ENCODE results near the gene SUCLG1. TPM values are rescaled to one million over a fixed set of nuclear protein-coding genes. Genes with fewer than 3 reads are reported as not detected.
A peak's percentile ranks its signal among the peaks of the same experiment; 100 is the strongest.

Gene SUCLG1
- total RNA-seq, 1 donor from 2014 or later: 50.6 TPM

- Histone ChIP-seq H3K4me2 (ENCODE audit: low read length) (peak overlapping the region; percentile 97), H3K4me1 (ENCODE audit: insufficient read depth, low read length) (peaks cover 5% of the 10 kb centered on the region), H4K20me1 (ENCODE audit: insufficient read depth, low read length) (peaks cover 16% of the 10 kb centered on the region), H3K27me3 (ENCODE audit: insufficient read depth, low read length) (no peaks in the 10 kb centered on the region), H3K9me3 (ENCODE audit: insufficient read depth, low read depth, low read length) (no peaks in the 10 kb centered on the region), H3K79me2 (ENCODE audit: insufficient read depth, low read length) (peaks cover 34% of the 10 kb centered on the region), H3K27ac (ENCODE audit: low read depth, low read length) (peak overlapping the region; percentile 90), H2AFZ (ENCODE audit: low read depth, low read length) (peak overlapping the region; percentile 93), H3K4me3 (ENCODE audit: insufficient read depth, low read depth, low read length) (peak overlapping the region; percentile 85), H3K36me3 (ENCODE audit: insufficient read depth, low read length) (no peaks in the 10 kb centered on the region), H3K9ac (ENCODE audit: low read length) (peak overlapping the region; percentile 89)
- no peak for TF ChIP-seq EZH2 (IDR thresholded peaks at IDR 0.05; ENCODE audit: insufficient read depth, low read length)
- H3K27ac Mint-ChIP-seq (ENCODE audit: unreplicated experiment): no peak overlapping the region
- peaks cover 2% of the 10 kb centered on the region for H3K9me3 Mint-ChIP-seq (ENCODE audit: unreplicated experiment)
- H3K36me3 Mint-ChIP-seq (ENCODE audit: low read depth, unreplicated experiment): no peaks in the 10 kb centered on the region
- H3K4me3 Mint-ChIP-seq (ENCODE audit: unreplicated experiment): peak overlapping the region; percentile 96
- no peak for DNase-seq (ENCODE audit: low read depth)
- H3K27me3 Mint-ChIP-seq (ENCODE audit: low read depth, unreplicated experiment): no peaks in the 10 kb centered on the region
- no peak for FAIRE-seq
- H3K4me1 Mint-ChIP-seq (ENCODE audit: low read depth, unreplicated experiment): peaks cover 9% of the 10 kb centered on the region
Observed at GRCh38 chr2:84459944-84460429, 907 bp upstream of the SUCLG1 start.

- no peak for TF ChIP-seq EZH2 (IDR thresholded peaks at IDR 0.05; ENCODE audit: insufficient read depth, low read length)
- TF ChIP-seq, protein P1, sequence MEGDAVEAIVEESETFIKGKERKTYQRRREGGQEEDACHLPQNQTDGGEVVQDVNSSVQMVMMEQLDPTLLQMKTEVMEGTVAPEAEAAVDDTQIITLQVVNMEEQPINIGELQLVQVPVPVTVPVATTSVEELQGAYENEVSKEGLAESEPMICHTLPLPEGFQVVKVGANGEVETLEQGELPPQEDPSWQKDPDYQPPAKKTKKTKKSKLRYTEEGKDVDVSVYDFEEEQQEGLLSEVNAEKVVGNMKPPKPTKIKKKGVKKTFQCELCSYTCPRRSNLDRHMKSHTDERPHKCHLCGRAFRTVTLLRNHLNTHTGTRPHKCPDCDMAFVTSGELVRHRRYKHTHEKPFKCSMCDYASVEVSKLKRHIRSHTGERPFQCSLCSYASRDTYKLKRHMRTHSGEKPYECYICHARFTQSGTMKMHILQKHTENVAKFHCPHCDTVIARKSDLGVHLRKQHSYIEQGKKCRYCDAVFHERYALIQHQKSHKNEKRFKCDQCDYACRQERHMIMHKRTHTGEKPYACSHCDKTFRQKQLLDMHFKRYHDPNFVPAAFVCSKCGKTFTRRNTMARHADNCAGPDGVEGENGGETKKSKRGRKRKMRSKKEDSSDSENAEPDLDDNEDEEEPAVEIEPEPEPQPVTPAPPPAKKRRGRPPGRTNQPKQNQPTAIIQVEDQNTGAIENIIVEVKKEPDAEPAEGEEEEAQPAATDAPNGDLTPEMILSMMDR (IDR thresholded peaks at IDR 0.05; ENCODE audit: insufficient read depth, low read depth, low read length): no peak
- FAIRE-seq: no peak
- H3K4me1 Mint-ChIP-seq (ENCODE audit: low read depth, unreplicated experiment): peaks cover 9% of the 10 kb centered on the region
- no peaks in the 10 kb centered on the region for H3K27me3 ChIP-seq (ENCODE audit: insufficient read depth, low read length)
- no peaks in the 10 kb centered on the region for H3K36me3 Mint-ChIP-seq (ENCODE audit: low read depth, unreplicated experiment)
- peak overlapping the region; percentile 96 for H3K4me3 Mint-ChIP-seq (ENCODE audit: unreplicated experiment)
- no peaks in the 10 kb centered on the region for H3K9me3 Mint-ChIP-seq (ENCODE audit: unreplicated experiment)
- peak overlapping the region; percentile 85 for H3K4me3 ChIP-seq (ENCODE audit: insufficient read depth, low read depth, low read length)
- H3K9ac ChIP-seq (ENCODE audit: low read length): peak overlapping the region; percentile 89
- H3K4me2 ChIP-seq (ENCODE audit: low read length): peak overlapping the region; percentile 97
- no peaks in the 10 kb centered on the region for H3K27me3 Mint-ChIP-seq (ENCODE audit: low read depth, unreplicated experiment)
- peak overlapping the region; percentile 90 for H3K27ac ChIP-seq (ENCODE audit: low read depth, low read length)
- H3K4me1 ChIP-seq (ENCODE audit: insufficient read depth, low read length): peaks cover 5% of the 10 kb centered on the region
- H2AFZ ChIP-seq (ENCODE audit: low read depth, low read length): peak overlapping the region; percentile 93
- H3K79me2 ChIP-seq (ENCODE audit: insufficient read depth, low read length): peaks cover 48% of the 10 kb centered on the region
- peaks cover 30% of the 10 kb centered on the region for H4K20me1 ChIP-seq (ENCODE audit: insufficient read depth, low read length)
- no peaks in the 10 kb centered on the region for H3K9me3 ChIP-seq (ENCODE audit: insufficient read depth, low read depth, low read length)
- peak overlapping the region; percentile 100 for H3K27ac Mint-ChIP-seq (ENCODE audit: unreplicated experiment)
- H3K36me3 ChIP-seq (ENCODE audit: insufficient read depth, low read length): no peaks in the 10 kb centered on the region
- no peak for DNase-seq (ENCODE audit: low read depth)
Observed at GRCh38 chr2:84458551-84459017, 496 bp downstream of the SUCLG1 start.

DNA sequence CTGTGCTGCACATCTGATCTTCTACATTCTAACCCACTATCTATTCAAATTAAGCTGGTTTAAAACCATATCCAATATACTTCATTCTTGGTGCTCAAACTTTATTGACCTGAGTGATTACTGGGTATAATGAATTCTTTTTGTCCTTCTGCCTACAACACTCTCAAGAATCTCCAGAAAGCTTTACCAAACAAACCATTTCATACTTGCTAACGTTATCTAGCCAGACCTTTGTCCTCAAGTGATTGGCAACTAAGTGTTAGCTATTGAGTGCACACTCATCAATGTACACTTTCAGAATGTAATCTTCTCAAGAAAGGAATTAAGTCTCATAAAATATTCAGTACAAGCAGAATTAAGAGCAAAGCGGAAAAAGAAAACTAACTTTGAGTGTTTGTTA lies 1.4 kb downstream of the SUCLG1 start:
- peak overlapping the region; percentile 85 for H3K4me3 ChIP-seq (ENCODE audit: insufficient read depth, low read depth, low read length)
- TF ChIP-seq, protein P1 (IDR thresholded peaks at IDR 0.05; ENCODE audit: insufficient read depth, low read depth, low read length): no peak
- TF ChIP-seq EZH2 (IDR thresholded peaks at IDR 0.05; ENCODE audit: insufficient read depth, low read length): no peak
- H3K4me1 ChIP-seq (ENCODE audit: insufficient read depth, low read length): peaks cover 5% of the 10 kb centered on the region
- H4K20me1 ChIP-seq (ENCODE audit: insufficient read depth, low read length): peaks cover 35% of the 10 kb centered on the region
- no peak overlapping the region for H3K27ac Mint-ChIP-seq (ENCODE audit: unreplicated experiment)
- H3K4me1 Mint-ChIP-seq (ENCODE audit: low read depth, unreplicated experiment): peaks cover 5% of the 10 kb centered on the region
- H3K9ac ChIP-seq (ENCODE audit: low read length): peak overlapping the region; percentile 89
- H3K79me2 ChIP-seq (ENCODE audit: insufficient read depth, low read length): peaks cover 57% of the 10 kb centered on the region
- H3K36me3 ChIP-seq (ENCODE audit: insufficient read depth, low read length): no peaks in the 10 kb centered on the region
- no peak overlapping the region for H3K27ac ChIP-seq (ENCODE audit: low read depth, low read length)
- H3K27me3 ChIP-seq (ENCODE audit: insufficient read depth, low read length): no peaks in the 10 kb centered on the region
- no peaks in the 10 kb centered on the region for H3K27me3 Mint-ChIP-seq (ENCODE audit: low read depth, unreplicated experiment)
- H3K4me2 ChIP-seq (ENCODE audit: low read length): peak overlapping the region; percentile 97
- H3K36me3 Mint-ChIP-seq (ENCODE audit: low read depth, unreplicated experiment): no peaks in the 10 kb centered on the region
- H3K9me3 Mint-ChIP-seq (ENCODE audit: unreplicated experiment): no peaks in the 10 kb centered on the region
- DNase-seq (ENCODE audit: low read depth): no peak
- H3K4me3 Mint-ChIP-seq (ENCODE audit: unreplicated experiment): peak overlapping the region; percentile 96
- FAIRE-seq: no peak
- H3K9me3 ChIP-seq (ENCODE audit: insufficient read depth, low read depth, low read length): no peaks in the 10 kb centered on the region
- no peak overlapping the region for H2AFZ ChIP-seq (ENCODE audit: low read depth, low read length)

Data from astrocyte (in vitro differentiated cells and primary cell).